HG03064 (cell line): Measurements from ENCODE around the gene BNC2.

Experiments
- ATAC-seq: cut with Tn5 transposase; IDR thresholded peaks from one replicate; pipeline ENCODE4 v1.9.1; 2021; ENCODE audit warnings: low read depth; ENCODE audit not compliant: unreplicated experiment

The BNC2 gene

GRCh38 chr9:16396389-16396788 lies 474.1 kb downstream of the BNC2 start:
- no peak for ATAC-seq

- ATAC-seq, result no peak
These were observed 479.1 kb downstream of the BNC2 start for GRCh38 chr9:16391369-16391768.

DNA sequence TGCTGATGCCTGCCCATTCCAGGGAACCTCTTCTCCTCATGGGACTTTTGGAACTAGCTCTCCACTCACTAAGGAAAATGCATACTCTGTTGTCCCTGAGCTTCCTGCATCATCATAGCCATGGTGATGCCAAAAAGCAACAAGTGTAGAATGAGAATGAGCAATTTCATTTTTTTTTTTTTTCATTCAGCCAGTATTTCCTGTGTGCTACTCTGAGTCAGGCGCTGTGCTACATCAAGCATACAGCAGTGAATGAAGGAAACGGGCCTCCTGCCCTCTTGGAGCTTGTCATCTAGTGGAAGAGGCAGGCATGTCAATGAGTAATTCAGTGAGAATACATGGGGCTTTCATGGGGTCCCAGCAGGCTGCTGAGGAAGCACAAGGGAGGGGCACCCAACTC lies 483.1 kb downstream of the BNC2 start:
- ATAC-seq, result no peak

GRCh38 chr9:16386827-16387077 lies 483.7 kb downstream of the BNC2 start:
- no peak for ATAC-seq

GRCh38 chr9:16386007-16386826 lies 484.3 kb downstream of the BNC2 start:
- no peak for ATAC-seq

DNA sequence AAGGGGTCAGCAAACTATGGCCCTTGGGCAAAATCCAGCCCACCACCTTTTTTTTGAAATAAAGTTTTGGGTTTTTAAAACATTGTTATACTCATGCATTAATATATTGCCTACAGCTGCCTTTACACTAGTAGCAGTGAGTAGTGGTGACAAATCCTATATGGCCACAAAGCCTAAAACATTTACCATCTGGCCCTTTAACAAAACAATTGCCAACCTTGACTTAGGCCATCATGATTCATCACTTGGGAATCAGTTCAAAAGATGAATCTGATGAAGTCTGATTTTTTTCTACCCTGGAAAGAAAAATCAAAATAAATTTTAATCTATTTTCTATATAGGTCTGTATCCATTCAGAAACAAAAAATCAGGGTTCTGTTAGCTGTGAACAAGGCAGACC lies 484.9 kb downstream of the BNC2 start:
- no peak for ATAC-seq

- ATAC-seq, result no peak
These were observed 485.5 kb downstream of the BNC2 start for GRCh38 chr9:16384993-16385392.

GRCh38 chr9:16377311-16377710 lies 493.2 kb downstream of the BNC2 start:
- no peak for ATAC-seq

DNA sequence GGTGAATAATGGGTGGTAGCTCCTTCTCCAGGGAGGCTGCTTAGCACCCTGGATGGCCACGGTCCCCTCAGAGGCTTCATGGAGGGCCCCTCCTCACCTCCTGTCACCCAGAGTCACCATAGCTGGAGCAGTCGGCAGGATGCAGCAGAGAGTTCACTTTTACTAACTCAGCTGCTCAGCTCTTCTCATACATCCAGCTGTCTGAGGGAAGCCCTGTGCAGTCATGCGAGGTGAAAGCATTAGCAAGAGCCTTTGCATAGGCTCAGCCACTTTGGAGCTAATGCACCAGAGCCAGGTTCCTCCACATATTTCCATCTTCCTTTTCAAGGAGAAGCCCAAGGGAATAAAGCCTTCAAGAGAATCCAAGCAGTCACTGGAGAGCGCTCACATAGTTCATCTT lies 499.2 kb downstream of the BNC2 start:
- no peak for ATAC-seq

DNA sequence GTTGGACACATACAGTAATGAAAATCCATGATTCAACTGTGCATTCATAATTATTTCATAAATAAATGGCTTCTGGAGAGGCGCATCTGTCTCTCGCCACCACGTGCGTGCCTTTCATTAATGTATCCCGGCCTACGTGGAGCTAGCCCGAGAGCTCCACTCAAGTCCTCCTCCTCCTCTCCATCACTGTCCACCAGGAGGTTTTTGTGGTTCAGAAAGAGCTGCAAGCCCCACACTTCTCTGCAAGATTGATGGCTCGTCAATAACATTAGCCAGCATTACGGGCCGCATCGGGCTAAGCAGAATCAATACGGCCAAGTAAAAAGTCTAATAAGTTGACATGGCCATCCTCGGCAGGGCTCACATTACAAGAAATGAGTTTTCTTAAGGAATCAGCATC lies 499.8 kb downstream of the BNC2 start:
- ATAC-seq, result no peak

DNA sequence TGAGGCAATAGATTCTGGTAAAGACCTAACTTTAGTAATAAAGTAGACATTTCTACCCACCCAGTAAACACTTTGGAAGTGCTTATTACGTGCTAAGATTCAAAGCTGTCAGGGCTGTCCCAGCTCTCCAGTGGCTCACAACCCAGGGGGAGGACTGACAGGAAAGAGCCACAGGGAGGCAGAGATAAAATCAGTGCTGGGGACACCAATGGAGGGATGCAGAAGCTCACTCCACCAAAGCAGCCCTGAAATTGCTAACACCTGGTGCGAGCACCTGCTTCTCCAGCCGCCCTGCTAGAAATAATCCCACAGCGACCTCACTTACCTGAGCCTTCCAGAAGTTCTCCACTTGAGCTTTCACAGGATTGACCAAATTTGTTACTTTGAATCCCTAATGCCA lies 501.0 kb downstream of the BNC2 start:
- ATAC-seq, result no peak

DNA sequence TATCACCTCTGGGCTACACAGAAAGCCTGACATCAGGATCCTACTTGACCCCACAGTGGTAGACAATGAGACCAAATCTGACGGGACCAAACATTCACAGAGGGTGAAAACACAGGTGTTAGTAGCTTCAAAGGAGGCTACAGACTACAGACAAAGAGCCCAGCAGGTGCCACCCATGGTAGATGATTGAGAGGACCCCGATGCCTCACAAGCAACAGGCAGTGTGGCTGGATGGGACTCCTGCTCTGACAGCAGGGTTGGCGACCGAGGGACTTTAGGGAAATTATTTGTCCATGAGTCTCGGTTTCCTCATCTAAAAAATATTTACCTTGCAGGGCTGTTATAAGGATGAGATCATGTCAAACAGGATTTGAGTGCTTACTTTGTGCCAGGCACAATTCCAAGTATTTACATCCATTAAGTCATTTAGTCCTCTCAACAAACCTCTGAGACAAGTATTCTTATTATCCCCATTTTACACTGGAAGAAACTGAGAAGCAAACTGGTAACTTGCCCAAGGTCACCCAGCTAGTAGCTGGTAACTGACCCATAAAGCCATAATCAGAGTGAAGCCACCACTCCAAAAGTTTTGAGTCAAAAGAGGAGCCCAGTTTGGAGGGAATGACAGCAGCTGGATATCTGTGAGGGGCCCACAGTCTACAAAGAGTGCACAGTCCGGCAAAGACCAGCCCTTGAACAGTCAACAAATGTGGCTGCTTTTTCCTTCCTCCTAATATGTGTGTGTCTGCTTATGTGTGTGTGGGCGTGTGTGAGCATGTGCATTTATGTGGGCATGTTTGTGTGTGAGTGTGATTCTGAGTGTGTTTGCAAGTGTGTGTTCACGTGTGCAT lies 502.0 kb downstream of the BNC2 start:
- ATAC-seq, result no peak

DNA sequence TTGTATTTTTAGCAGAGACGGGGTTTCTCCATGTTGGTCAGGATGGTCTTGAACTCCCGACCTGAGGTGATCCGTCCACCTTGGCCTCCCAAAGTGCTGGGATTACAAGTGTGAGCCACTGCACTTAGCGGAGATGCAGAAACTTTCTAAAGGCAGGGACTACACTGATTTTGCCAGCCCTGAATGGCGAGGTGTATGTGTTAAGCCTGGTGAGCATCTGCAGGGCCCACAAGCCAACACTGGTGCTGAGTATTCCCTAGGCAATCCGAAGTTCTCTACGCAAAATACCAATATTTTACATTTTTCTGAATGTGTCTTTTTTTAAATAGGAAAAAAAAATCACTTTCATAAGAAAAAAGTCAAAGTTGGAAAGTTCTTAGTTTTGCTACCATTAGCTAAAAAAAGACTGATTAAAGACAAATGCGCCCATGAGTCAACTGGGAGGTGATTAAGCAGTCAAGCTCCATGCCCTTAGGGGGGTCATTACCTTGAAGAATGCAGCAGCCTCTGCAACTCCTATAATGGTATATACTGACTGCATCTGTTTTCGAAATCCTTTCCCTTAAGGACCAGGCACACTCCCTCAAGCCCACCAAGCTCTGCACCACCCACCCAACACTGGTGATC lies 502.8 kb downstream of the BNC2 start:
- no peak for ATAC-seq

DNA sequence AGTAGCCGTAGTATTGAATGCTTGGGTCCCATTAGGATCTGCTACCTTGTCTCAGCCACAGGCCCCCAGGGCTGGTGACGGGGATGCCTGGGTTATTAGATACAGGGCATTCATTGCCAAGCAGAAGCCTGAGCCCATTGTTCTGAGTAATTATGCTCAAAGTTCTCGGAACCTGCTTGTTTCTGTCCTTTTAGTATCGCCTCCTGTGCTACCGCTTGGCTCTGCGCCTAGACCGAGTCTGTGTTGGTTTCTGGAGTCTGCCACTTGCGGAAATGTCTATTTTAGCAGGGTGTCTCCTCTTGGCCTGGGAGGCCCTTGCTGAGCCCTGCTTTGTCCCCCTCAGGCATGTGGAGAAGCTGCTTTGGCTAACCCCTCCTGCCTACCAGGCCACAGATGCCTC lies 506.1 kb downstream of the BNC2 start:
- no peak for ATAC-seq

GRCh38 chr9:16363916-16364315 lies 506.6 kb downstream of the BNC2 start:
- ATAC-seq, result no peak

DNA sequence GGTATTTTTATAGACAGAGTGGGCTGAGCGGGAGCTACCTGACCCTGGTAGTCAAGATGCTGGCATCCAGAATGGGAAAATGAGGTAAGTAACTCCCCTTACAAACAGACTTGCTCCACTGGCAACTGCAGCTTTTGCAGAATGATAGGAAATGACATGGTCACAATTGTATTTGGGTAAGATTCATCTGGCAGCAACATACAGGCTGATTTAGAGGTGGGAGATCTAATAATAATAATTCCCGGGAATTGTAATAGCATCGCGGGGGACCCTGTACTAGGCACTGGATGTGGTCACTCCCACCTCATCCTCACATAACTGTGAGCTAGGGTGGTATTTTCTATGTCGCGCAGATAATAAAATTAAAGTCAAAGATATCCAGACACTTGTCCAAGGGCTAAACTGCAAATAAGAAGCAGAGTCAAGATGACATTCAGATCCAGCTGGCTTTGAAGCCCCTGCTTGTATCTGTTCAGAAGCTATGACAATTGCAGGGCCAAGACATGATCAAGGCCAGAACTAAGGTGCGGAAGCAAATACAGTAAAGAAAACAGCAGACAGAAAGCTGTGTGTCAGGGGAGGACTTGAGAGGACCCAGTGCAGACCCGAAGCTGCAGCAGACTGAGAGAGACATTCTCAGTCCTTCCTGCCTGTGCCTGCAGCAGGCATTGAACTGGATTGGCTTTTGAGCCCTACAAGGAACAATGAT lies 507.2 kb downstream of the BNC2 start:
- no peak for ATAC-seq

- ATAC-seq, result no peak
These were observed 508.5 kb downstream of the BNC2 start for GRCh38 chr9:16361939-16362338.

DNA sequence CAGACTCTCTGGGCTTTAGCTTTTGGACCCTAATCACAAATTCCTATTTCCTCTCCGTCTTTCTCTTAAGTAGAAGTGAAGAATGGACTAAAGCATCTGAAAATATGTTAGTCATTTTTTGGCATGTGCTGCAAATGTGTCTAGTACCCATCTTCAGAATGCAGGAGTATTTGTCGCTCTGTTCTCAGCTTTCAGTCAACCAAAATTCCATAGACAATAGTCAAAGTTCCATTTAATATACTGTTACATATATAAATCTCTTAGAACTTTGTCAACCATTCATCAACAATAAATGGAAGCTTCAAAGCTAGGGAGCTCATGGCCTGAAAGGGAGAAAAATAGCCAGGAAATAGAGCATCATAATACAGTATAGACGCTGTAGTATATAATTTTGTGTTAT lies 509.4 kb downstream of the BNC2 start:
- no peak for ATAC-seq

DNA sequence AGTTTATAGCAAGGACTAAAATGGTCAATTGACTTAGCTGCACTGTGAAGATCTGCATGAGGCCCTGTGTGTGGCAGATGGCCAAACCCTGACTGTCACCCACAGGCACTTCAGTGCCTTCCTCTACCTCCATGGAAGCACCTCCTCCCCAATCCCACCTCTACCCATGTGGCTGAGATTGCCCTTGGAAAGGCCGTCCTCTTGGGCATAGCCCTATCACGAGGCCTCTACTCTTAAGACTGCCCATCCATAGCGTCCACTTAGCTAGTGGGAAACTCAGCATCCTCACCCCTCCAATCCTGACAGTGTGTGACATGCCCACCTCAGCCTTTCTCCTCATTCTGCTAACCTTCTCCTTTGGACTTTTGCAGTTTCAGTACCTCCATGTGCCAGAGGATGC lies 510.2 kb downstream of the BNC2 start:
- ATAC-seq, result no peak
